Colon (tissue), 2 donors: ENCODE measurements around the gene SH3TC1.

Source experiments
- FAIRE-seq: peaks from 2 replicates; lab custom pipeline; 2012; peaks lifted over from hg19 to GRCh38; lab: Jason Lieb, UNC
- donor health status: control.
- donor health status: control.

The SH3TC1 gene

DNA sequence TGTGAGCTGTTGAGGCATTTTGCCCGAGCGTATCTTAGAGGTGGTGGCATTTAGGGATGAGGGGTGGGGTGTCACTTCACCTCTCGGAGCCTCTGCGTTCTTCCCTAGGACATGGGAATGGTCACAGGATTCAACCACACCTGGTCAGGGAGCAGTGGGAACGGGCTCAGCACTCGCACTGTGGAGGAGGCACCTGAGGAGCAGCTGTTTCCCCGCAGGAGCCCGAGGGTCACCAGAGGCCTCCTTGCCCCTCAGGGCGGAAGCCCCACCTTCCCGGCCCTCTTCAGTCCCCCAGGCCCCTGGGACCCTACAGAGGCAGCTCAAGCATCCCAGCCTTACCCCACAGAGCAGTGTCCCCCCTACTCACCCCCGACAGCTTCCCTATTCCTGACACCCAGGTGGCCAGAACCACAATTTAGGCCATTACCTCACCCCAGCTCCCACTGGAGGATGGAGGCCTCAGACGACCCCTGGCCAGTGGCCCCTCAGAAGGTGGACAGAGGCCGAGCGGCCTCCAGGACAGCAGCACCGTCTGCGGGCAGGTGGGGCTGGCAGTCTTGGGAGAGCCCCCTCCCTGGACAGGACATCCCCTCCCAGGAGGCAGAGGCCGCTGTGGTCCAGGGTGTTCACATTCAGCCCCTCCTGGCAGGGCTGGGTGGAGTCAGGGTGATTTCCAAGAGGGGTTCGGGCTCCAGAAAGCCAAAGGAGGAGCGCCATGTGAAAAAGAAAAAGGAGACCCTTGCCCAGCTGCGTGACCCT lies 66.3 kb downstream of the SH3TC1 start:
- FAIRE-seq: no peak

DNA sequence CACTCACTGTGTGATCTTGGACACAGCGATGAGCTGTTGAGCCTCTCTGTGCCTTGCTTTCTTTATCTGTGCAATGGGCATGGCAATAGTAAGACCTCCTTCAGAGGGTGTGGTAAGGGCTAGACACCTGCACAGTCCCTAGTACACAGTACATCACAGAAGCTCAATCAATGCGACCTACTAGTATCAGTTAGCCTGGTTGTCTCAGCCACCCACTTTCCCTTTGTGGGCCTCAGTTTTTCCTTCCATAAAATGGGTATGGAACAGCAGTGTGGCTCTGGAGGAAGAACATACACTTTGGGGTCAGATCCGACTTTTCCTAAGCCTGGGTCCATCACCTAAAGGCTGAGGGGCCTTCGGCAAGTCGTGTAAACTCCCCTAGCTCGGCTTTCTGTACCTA lies 67.0 kb downstream of the SH3TC1 start:
- no peak for FAIRE-seq

DNA sequence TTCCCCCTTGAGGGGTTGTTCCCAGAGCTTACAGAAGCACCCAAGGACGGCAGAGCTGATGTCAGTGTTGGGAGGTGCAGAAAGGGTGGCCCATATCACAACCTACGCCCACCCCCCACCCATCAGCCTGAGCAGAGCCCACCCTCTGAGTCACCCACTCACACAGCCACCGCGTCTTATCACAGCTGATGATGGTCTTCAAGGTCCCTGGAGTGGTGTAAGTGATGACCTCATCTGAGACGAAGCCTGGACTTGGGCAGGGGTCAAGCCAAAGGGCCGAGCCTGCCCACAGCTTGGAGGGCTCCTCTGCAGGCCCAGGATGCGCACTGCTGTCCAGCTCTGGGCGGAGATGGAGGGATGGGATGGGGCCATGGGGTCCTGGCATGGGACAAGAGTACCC lies 67.4 kb downstream of the SH3TC1 start:
- FAIRE-seq: no peak

DNA sequence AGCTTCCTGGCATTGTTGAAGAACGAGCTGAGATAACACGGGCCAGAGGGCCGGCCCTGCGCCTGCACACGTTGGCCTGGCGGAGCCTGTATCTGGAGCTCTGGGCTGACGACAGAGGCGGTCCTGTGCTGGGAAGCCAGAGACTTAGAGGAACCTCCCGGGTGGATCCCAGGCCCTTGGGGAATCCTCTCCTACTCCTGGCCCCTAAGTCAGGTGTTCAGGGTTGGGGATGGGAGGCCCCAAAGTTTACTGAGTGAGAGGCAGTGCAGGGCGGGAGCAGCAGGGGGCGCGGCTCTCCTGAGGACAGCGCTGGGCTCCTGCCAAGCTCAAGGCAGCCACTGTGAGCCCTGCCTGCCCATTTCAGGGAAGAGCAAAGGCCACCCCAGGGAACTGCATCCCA lies 68.0 kb downstream of the SH3TC1 start:
- no peak for FAIRE-seq

DNA sequence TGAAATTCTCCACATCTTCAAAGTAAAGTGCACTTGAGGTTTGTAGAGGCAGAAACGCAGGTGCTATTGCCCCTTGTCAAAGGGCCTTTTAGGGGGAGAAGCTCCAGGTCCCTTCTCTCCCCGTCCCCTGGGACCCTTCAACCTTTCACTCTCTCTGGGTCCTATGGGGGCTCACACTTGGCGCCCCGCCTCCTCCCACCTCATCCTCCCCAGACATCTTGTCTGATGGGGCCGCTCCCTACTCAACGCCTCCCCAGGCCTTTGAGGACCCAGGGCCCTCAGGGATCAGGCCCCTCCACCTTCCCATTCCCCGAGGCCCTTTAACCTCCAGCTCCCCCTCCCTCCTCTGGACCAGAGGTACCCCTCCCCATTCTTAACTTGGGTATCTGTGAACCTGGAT lies 69.1 kb downstream of the SH3TC1 start:
- no peak for FAIRE-seq

DNA sequence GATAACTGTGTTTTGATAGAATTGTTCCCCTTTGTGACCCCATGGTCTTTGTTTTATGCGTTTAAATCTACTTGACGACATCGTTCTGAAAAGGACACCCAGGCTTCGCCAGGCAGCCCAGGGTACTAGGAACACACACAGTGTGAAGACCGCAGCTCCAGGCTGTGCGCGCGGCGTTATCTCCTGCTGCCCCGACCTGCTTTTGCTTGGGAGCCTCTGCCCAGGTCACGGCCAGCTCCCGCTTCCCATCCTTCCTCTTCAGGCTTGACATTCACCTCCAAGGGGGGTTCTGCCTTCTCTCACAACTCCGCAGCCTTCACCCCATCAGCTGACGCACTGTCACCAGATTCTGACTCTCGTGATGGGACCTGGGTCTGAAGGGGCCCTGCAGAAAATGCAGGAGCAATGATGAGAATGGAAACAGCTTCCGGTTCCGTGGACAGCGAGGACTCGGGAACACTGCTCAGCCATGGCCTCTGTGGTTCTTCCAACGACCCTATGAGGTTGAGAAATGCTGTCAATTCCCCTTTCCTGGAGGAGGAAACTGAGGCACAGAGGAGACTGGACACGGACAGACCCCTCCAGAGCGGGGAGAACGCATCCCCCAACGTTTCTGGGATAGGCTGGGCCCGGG lies 69.9 kb downstream of the SH3TC1 start:
- no peak for FAIRE-seq

DNA sequence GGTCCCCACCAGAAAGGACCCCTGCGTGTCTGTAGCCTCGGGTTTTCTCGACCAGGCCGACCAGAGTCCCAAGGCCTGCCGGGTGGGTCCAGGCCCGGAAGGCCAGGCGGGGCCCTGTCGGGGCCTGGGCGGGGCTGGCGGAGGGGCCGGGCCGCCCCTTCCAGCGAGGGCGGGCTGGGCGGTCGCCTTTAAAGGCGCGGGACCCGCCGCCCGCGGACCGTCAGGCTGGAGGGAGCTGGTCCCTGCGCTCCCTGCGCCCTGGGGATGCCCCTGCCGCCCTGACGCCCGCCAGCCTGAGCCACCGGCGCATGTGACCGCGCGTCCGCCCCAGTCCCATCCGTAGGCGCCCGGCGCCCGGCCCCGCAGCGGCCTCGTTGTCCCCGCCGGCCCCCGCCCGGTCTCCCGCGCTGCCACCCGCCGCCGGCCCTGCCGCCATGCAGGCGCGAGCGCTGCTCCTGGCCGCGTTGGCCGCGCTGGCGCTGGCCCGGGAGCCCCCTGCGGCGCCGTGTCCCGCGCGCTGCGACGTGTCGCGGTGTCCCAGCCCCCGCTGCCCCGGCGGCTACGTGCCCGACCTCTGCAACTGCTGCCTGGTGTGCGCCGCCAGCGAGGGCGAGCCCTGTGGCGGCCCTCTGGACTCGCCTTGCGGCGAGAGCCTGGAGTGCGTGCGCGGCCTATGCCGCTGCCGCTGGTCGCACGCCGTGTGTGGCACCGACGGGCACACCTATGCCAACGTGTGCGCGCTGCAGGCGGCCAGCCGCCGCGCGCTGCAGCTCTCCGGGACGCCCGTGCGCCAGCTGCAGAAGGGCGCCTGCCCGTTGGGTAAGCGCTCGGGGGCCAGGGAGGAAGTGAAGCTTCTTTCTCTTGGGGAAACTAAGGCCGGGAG lies 70.7 kb downstream of the SH3TC1 start, which contains the start of gene HTRA3:
TSS of gene HTRA3 (plus strand) at position 220 of the 883 bp plus-strand sequence. CDS start at position 435, 215 bp downstream.
- no peak for FAIRE-seq

DNA sequence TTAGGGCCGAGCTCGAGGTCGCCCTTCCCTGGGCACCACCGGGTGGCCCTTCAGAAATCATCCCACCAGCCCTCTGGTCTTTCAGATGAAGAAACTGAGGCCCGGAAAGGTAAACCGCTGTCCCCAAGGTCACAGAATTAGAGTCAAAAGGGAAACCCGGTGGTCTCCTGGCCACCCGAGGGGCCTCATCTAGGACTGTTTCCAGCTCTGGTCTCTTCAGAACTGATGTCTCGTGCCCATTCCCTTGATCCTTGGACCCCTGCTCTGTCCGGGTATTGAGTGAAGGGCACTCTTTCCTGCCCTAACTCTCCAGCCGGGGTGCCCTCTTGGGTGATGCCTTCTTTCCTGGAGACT lies 71.3 kb downstream of the SH3TC1 start:
- no peak for FAIRE-seq

DNA sequence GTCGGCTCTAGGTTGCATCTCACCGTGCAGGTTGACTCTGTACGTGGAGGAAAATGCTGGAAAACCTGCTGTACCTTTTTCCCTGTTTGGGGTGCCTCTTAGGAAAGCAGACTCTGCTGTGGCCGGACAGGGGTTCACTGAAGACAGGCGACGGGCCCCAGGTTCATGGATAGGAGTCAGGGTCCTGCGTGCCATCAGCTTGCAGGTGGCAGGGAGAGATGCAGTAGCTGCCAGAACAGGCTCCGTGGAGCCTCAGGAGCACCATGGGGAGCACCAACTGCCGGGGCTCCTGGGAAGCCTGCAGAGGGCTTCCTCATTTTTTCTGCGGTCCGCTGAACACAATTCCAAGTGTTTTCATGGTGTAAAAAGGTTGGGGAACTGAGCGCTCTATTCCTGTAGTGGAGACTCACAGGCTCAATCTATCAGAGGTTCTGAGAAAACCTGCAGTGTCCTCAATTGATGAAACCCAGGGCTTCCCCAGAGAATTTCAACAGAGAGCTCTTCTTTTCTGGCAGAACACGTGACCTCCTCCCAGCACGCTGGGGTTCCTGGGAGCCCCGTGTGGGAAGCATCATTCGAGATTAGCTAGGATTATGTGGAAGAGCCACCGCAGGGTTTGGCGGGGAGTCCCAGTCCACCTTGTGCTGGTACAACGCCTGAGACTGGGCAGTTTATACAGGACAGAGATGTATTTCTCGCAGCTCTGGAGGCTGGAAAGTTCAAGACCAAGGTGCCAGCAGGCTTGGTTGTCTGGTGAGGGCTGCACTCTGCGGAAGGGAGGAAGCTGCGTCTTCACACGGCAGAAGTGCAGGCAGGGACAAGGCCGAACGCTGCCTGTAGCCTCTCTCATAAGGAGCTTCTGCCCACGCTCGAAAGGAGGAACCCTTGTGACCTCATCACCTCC lies 72.1 kb downstream of the SH3TC1 start:
- no peak for FAIRE-seq

DNA sequence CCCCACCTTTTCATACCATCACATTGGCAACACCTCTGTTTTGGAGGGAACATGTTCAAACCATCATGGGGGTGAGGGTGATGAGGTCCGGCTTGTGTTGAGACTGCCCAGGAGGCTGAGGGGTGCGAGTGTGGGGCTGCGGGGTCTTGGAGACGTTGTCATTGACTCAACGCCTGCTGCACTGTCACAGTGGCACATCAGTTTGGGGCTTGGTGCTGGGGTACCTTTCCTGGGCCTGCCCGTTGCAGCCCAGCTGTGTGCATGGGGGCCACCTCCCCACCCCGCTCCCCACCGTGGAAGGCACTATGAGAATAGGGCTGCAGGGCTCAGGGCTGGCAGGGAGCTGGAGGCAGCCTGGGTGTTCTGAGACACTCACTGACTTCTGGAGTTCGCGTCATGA lies 72.7 kb downstream of the SH3TC1 start:
- FAIRE-seq: no peak

DNA sequence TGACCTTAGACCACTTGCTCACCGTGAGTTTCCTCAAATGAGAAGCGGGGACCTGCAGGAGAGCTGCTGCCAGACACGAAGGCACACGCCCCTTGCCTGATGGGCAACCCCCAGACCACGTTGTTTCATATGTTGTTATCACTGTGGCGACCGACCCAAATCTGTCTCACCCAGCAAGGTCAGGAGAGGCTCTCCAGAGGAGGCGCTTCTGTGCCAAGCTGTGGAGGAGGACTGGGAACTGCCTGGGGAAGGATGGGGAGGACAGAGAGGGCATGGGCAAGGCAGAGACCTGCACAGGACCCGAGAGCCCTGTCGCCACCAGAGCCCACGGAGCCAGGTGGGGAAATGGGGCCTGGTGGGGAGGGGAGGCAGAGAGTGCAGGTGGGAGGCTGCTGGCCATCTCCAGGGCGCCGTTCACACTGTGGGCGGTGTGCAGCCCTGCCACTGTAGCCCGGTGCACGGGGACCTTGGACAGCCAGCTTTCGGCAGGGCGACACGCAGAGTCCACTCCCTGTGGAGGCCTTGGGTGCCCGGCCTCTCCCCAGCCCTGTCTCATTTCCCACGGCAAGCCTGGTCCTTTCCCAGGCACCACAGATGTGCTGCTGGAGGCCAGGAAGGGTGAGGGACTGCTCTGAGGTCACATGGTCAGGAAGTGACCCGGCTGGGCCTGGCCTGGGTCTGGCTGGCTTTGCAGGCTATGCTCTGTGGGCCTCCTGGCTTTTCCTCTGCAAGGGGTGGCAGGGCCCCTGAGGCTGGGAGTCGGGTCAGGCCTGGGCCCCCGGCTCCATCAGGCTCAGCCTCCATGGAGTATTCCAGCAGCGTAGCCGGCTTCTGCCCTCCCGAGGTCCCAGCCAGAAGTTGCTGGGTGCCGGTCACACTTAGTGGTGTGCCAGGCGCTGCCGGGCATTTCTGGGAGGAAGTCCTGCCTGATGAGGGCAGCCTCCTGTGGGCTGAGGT lies 73.7 kb downstream of the SH3TC1 start:
- no peak for FAIRE-seq

DNA sequence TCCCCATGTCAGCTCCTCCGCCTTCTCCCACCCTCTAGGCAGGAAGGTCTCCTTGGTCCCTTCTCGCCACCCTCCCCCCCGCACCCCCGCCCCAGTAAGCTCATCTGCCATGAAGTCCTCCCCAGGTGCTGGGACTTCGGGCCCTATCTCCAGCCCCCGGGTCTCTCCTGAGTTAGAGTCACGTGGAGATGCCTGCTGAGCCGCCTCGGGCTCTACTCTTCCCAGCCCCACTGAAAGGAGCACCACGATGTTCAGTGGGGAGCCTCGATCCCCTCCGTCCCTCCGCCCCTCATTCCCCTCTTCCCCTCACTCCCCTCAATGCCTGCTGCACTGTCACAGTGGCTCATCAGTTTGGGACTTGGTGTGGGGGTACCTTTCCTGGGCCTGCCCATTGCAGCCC lies 74.4 kb downstream of the SH3TC1 start:
- no peak for FAIRE-seq

DNA sequence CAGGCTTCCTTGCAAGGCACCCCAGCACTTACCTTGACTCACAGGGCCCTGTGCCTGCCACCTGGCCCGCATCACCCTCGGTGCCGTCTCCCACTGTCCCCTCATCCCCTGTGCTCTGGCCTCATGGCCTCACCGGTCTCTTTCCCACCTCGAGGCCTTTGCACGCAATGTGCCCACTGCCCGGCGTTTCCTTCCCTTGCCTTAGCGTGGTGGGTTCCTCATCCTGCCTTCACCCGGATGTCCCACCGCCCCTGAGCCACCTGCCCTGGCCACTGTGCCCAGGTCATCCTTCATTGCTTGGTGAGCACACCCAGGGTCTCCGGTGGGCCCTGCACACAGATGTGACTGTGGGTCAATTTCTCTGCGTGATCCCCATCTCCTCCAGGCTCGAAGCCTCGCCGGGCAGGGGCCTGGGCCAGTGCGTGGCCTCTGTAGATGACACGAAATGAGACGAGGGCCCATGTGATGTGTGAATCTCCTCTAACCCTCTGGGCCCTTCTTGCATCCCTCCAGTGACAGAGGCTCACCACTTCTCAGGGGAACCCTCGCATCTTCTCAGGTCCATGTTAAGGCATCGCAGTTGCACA lies 75.1 kb downstream of the SH3TC1 start:
- FAIRE-seq: no peak

DNA sequence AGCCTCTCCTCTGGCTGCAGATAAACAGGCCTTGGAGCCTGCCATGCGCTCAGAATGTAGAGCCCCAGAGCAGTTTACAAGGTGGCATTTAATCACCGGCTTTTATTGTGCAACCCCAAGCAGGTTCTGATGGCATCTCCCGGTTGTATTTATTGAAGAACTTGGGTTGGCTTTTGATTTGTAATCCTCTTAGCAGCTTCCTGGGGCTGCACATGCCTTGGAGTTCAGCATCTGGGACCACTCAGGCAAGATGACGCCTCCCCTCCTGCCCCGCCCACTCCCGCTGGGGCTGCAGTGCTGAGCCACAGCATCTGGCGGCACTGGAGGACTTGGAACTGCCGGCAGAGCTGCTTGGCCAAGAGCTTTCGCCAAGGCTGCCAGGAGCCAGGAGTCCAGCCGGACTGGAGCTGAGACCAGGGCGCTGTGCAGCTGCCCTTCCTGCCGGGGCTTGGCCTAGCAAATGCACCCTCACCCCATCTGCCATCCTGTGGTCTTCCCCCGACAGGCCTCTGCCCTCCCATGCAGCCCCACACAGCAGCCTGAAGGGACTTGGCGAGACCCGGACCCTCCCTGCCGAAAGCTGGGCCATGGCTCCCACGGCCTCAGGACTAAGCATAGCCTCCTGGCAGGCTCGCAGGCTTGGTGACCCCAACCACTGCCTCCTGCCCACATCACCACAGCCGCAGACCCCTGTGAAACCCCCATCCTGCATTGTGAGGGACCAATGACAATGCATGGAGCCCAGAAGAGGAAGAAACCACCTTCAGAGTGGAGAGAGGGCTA lies 75.9 kb downstream of the SH3TC1 start:
- no peak for FAIRE-seq

DNA sequence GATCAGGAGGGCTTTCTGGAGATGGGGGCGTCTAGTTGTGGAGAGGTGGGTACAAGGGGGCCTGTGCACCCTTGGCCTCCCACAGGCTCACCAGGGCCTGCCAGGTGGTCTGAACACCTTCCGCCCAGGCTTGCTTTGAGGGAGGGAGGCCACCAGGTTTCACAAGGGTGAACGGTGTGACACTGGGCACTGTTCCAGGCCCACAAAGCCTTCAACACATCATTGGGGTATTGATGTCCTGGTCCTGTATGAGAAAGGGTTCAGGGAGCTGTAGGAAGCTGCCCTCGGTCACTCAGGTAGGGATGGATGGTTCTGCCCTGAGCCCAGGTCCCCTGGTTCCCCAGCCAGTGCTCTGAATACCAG lies 76.4 kb downstream of the SH3TC1 start:
- no peak for FAIRE-seq

DNA sequence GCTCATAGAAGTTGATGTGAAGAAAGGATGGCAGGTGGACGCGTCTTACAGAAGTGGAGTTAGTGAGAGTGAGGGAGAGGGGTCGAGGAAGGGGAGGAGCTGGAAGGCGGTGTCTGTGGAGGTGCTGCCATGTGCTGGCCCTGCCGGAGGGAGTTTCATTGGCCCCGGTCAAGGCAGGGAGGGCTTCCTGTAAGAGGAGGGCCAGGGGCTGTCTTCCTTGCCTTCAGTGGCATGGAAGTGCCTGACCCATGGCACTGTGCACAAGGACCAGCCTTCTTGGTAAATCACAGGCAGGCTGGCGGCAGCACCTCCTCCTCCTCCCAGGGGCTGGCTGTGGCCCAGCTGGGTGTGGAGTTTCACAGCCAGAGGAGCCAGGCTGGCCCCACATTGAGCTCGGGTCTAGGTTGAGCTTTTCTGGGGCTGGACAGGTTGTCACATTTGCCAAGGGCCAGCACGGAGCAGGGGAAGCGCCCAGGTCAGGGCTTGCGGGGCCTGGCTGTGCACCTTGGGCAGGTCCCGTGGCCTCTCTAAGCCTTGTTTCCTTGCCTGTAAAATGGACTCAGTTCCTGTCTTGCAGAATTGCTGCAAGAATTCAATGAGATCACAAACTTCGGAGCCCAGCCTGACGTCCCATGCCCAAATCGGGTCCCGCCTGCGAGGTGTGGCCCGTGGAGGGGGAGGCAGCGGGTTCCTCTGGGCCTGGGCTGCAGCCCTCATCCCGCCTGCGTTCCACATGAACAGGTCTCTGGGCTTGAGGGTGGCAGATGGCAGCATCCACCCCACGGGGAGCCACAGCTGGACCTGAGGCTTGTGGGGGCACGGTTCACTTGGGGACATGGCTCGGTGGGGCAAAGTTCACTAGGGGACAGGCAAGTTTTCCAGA lies 77.5 kb downstream of the SH3TC1 start:
- FAIRE-seq: no peak

DNA sequence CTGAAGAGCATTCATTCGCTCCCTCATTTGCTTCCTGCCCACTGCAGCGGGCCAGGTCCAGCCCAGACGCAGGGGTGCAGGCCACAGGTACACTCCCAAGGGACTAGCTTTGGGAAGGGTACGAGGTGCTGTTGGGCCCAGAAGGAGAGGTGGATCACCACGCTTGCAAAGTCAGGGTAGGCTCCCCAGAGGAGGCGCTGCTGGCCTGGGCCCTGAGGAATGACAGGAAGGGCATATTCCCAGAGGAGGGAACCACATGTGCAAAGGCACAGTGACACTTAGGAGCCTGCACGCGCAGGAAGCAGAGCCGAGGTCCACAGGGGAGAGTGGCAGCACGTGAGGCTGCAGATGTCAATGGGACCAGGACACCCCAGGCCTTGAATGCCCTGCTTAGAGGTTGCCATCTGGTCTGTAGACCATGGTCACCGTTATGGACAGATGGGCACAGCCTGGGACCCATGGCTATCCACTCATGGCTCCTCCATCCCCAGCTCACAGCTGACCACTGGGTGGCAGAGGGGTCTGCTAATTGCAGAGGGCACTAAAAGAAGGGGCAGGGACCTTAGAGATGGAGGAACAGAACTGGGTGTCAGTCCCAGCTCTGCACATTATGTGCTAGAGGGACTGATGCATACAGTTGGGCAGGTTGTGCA lies 78.4 kb downstream of the SH3TC1 start:
- no peak for FAIRE-seq

DNA sequence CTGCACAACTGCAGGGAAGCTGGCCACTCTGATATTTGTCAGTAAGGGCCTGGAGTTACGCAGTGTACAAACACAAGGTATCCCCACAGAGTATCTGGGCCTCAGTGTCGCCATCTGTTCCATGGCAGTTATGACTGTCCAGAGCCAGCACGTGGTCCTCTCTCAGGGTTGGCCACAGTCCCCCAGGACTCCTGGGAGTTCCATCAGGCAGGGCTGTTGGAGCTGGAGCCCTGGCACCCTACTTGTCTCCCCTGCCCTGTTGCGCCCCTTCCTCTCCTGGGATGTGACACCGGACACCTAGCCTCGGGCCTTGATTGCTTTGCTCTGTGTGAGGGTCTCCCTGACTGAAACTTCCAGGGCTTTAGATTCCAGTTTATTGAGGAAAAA lies 78.9 kb downstream of the SH3TC1 start:
- FAIRE-seq: no peak
